ENCODE data around the gene SUSD2. TPM values are rescaled to one million over a fixed set of nuclear protein-coding genes. Genes with fewer than 3 reads are reported as not detected.

Gene SUSD2
- total RNA-seq, 1 experiment from 2014 or later: 1.1 TPM

- no peak for TF ChIP-seq NFATC4 (CRISPR knock-in tag; IDR thresholded peaks at IDR 0.05)
- TF ChIP-seq E2F1 (CRISPR knock-in tag; IDR thresholded peaks at IDR 0.05): no peak
- TF ChIP-seq CBFB (CRISPR knock-in tag; IDR thresholded peaks at IDR 0.05; ENCODE audit: low read depth): no peak
- no peak for TF ChIP-seq MAX (CRISPR knock-in tag; IDR thresholded peaks at IDR 0.05)
These were observed 2.2 kb downstream of the SUSD2 start (continued) for GRCh38 chr22:24183321-24184031.

GRCh38 chr22:24184057-24184798 lies 2.9 kb downstream of the SUSD2 start:
- Mint-ChIP-seq H3K9me3 (no peaks in the 10 kb centered on the region), H3K27me3 (ENCODE audit: low read depth) (no peaks in the 10 kb centered on the region), H3K4me3 (no peak overlapping the region), H3K4me1 (peaks cover 7% of the 10 kb centered on the region), H3K27ac (no peak overlapping the region), H3K36me3 (no peaks in the 10 kb centered on the region)
- DNase-seq (ENCODE audit: low spot score): no peak
- no peak for TF ChIP-seq FOXJ3 (CRISPR knock-in tag; IDR thresholded peaks at IDR 0.05; ENCODE audit: borderline replicate concordance)
- TF ChIP-seq E2F1 (CRISPR knock-in tag; IDR thresholded peaks at IDR 0.05): no peak
- no peak for TF ChIP-seq E2F5 (CRISPR knock-in tag; IDR thresholded peaks at IDR 0.05)
- no peak for TF ChIP-seq ATF2 (CRISPR knock-in tag; IDR thresholded peaks at IDR 0.05; ENCODE audit: borderline replicate concordance, low read depth)
- TF ChIP-seq ZNF317 (CRISPR knock-in tag; IDR thresholded peaks at IDR 0.05; ENCODE audit: borderline replicate concordance, low read depth): no peak
- TF ChIP-seq SP1 (CRISPR knock-in tag; conservative IDR thresholded peaks at IDR 0.05): no peak
- no peak for TF ChIP-seq NFATC4 (CRISPR knock-in tag; IDR thresholded peaks at IDR 0.05)
- TF ChIP-seq AFF4 (CRISPR knock-in tag; IDR thresholded peaks at IDR 0.05; ENCODE audit: borderline replicate concordance): no peak
- no peak for TF ChIP-seq RORB (CRISPR knock-in tag; IDR thresholded peaks at IDR 0.05)
- CTCF ChIA-PET: interaction anchor here (0.7 to 2.2 kb wide), 4 partner anchors 9 to 59 kb away, joined by 3 to 7 read pairs (median 4); no protein-coding TSS in a partner anchor
- POLR2A ChIA-PET: no interaction called here
- ATAC-seq: no peak

Measured in WTC11 (cell line).